Measurements from ENCODE around the gene GPR21. TPM values are rescaled to one million over a fixed set of nuclear protein-coding genes. Genes with fewer than 3 reads are reported as not detected.

Gene GPR21
- total and polyA plus RNA-seq, 12 donors, result 0.14 to 1.7 (median 0.61) TPM; not detected in 3

DNA sequence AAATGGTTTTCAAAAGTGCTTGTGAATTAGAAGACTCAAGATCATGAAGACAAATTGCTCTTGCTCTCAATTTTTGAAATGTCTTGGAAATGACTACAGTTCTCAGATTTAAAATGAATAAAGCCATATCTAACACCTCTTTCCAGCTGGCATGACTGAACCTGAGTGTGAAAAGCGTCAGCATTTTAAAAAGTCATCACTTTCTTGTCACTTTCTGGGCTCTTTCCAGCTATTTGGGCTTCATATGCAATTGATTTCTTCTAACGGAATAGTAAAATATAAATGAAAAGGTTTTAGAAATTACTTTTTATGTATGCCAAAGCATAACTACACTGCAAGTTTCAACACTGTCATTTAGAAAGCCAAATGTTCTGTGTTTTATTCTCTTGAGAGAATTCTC lies 2.3 kb downstream of the GPR21 start:
- Histone ChIP-seq H3K4me3 (no peak overlapping the region), H3K27me3 (no peaks in the 10 kb centered on the region), H3K9me3 (replicated peaks in 1 of 3) (no peaks in the 10 kb centered on the region), H3K27ac (no peak overlapping the region), H3K4me1 (replicated peaks in 1 of 2) (peaks cover 0 to 11% of the 10 kb centered on the region in 2 donors), H3K36me3 (replicated peaks in 1 of 2) (no peaks in the 10 kb centered on the region)
- DNase-seq, result no peak
- 77 to 89% (median 83%) methylated on average over 2 of the region's 2 CpGs for WGBS, 4 donors
- TF ChIP-seq, protein P1, sequence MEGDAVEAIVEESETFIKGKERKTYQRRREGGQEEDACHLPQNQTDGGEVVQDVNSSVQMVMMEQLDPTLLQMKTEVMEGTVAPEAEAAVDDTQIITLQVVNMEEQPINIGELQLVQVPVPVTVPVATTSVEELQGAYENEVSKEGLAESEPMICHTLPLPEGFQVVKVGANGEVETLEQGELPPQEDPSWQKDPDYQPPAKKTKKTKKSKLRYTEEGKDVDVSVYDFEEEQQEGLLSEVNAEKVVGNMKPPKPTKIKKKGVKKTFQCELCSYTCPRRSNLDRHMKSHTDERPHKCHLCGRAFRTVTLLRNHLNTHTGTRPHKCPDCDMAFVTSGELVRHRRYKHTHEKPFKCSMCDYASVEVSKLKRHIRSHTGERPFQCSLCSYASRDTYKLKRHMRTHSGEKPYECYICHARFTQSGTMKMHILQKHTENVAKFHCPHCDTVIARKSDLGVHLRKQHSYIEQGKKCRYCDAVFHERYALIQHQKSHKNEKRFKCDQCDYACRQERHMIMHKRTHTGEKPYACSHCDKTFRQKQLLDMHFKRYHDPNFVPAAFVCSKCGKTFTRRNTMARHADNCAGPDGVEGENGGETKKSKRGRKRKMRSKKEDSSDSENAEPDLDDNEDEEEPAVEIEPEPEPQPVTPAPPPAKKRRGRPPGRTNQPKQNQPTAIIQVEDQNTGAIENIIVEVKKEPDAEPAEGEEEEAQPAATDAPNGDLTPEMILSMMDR (IDR thresholded peaks at IDR 0.05), result no peak
- no peak for TF ChIP-seq POLR2A (IDR thresholded peaks at IDR 0.05)
- intact Hi-C loops (cut with DNase I), result no loop called here

DNA sequence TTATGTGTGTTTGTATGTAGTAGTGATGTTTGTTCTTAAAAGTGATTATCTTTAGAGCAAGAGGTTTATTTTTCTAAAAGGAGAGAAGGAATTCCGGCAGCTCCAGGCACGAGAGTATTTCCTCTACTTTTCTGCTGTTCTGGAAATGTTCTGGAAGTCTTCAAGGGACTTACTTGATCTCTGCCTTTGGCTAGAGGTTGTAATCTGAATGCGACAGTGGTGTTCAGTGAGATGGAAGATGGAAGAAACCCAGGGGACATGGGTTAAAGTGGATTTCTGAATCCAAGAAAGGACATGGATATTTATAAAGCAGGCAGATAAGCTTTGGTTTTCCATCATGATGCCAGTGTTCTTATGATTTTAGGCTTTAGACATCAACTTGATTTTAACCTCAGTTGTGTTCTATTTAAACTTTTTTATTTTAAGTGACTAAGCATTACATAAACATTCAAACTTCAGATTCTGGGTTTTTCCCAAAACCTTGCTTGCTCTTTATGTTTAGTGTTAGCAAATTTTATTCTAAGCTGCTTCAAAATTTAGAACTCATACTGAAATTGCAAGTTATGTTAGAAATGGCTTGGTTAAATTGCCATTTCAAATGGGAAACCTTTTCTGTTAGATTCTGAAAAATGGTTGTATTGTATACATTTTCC lies 3.6 kb downstream of the GPR21 start:
- Histone ChIP-seq H3K36me3 (replicated peaks in 1 of 2) (no peaks in the 10 kb centered on the region), H3K9me3 (replicated peaks in 1 of 3) (no peaks in the 10 kb centered on the region), H3K4me1 (replicated peaks in 1 of 2) (peaks cover 0 to 11% of the 10 kb centered on the region in 2 donors), H3K27me3 (no peaks in the 10 kb centered on the region), H3K27ac (no peak overlapping the region), H3K4me3 (no peak overlapping the region)
- DNase-seq, result no peak
- intact Hi-C loops (cut with DNase I), result no loop called here
- TF ChIP-seq, protein P1 (IDR thresholded peaks at IDR 0.05), result no peak
- TF ChIP-seq POLR2A (IDR thresholded peaks at IDR 0.05), result no peak
- 65 to 73% (median 70%) methylated on average over 3 of the region's 3 CpGs for WGBS, 4 donors

DNA sequence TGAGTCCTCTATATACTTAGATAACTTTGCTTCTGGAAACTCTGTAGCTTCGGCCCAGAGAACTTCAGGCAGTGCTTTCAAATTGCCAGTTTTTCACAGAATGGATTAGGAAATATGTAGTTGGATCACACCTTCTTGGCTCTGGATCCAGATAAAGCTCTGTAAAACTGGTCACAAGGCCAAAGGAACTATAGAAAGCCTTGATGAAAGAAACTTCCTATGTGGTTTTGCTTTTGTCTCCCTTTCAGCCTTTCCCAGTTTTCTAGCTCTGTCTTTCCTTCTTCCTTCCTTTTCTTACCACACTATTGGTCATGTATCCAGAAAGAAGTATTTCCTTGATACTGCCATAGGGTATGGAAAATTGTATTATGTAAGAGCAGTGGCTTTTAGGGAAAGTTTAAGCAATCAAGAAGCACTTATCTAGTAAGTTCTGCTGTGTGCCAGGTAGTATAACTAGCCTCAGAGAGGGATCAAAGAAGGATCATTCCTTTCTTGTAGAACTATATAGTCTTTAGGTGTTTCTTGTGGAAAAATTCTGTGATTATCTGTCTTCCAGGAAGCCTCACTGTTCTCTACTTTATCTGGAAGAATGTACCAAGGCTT lies 6.3 kb downstream of the GPR21 start:
- intact Hi-C loops (cut with DNase I), result no loop called here
- Histone ChIP-seq H3K36me3 (replicated peaks in 1 of 2) (no peaks in the 10 kb centered on the region), H3K4me1 (replicated peaks in 1 of 2) (peaks cover 0 to 11% of the 10 kb centered on the region in 2 donors), H3K4me3 (no peak overlapping the region), H3K27ac (no peak overlapping the region), H3K27me3 (no peaks in the 10 kb centered on the region), H3K9me3 (replicated peaks in 1 of 3) (no peaks in the 10 kb centered on the region)
- TF ChIP-seq, protein P1 (IDR thresholded peaks at IDR 0.05), result no peak
- TF ChIP-seq POLR2A (IDR thresholded peaks at IDR 0.05), result no peak
- WGBS, 4 donors, result 44 to 77% (median 68%) methylated on average over 1 of the region's 1 CpG
- no peak for DNase-seq

DNA sequence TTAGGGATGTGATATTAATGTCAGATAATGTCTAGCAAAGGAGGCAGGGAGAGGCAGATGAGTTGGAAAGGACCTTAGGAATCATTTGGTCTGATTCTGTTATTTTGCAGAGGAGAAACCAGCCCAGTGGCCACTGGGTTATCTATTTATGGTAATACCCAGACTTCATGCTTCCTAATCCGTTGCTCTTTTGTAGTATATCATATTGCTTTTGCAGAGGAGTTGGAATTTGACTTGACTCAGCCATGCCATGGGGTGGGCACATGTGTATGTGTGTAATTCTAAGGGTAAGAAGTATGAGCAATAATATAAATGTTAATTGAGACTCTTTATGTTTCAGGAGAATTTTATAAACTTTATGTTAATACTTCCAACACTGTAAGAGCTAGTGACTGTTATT lies 7.3 kb downstream of the GPR21 start:
- DNase-seq, result no peak
- Histone ChIP-seq H3K9me3 (replicated peaks in 1 of 3) (no peaks in the 10 kb centered on the region), H3K27ac (no peak overlapping the region), H3K4me3 (no peak overlapping the region), H3K4me1 (replicated peaks in 1 of 2) (peaks cover 0 to 11% of the 10 kb centered on the region in 2 donors), H3K27me3 (no peaks in the 10 kb centered on the region), H3K36me3 (replicated peaks in 1 of 2) (no peaks in the 10 kb centered on the region)
- intact Hi-C loops (cut with DNase I), result no loop called here
- WGBS, 4 donors, result 75 to 91% (median 80%) methylated on average over 1 of the region's 1 CpG
- TF ChIP-seq, protein P1 (IDR thresholded peaks at IDR 0.05), result no peak
- no peak for TF ChIP-seq POLR2A (IDR thresholded peaks at IDR 0.05)
